ENCODE data around the gene CCN5. TPM values are rescaled to one million over a fixed set of nuclear protein-coding genes. Genes with fewer than 3 reads are reported as not detected.

Gene CCN5
- total and polyA plus RNA-seq, 2 of the 8 experiments (the other 6 are each of a cell fraction or from before 2014, with no cell fraction given) = not detected

DNA sequence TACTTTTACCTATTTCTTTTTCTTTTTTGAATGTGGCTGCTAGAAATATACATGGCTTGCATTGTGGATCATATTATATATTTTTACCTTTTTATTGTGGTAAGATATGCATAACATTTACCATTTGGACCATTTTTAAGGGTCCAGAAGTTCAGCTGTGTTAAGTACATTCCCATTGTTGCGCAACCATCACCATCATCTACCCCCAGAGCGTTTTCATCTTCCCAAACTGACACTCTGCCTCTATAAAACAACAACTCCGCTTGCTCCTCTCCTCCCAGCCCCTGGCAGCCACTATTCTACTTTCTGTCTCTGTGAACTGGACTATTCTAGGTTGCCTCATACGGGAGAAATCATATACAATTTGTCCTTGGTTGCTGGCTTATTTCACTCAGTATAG is 28.2 kb upstream of the CCN5 start:
- no peak overlapping the region for H3K9ac ChIP-seq (replicated peaks in 1 of 4; ENCODE audit: extremely low read depth in 1 of 4, low read depth in 3 of 4, low read length in 3 of 4)
- H3K4ac ChIP-seq (replicated peaks; ENCODE audit: insufficient read length, low read depth, low read length) = no peak overlapping the region
- no peak overlapping the region for H2BK120ac ChIP-seq (replicated peaks; ENCODE audit: low read depth, low read length)
- H3K79me2 ChIP-seq (ENCODE audit: control insufficient read depth in 1 of 2, insufficient read depth in 2 of 2, low read length in 2 of 2) = no peaks in the 10 kb centered on the region
- H2AFZ ChIP-seq (ENCODE audit: low read length) = no peak overlapping the region
- H4K20me1 ChIP-seq (replicated peaks in 1 of 2; ENCODE audit: control insufficient read depth in 1 of 2, insufficient read depth in 2 of 2, low read length in 2 of 2) = no peaks in the 10 kb centered on the region
- H3K9me3 ChIP-seq (ENCODE audit: insufficient read depth in 2 of 2, low read depth in 1 of 2, low read length in 1 of 2) = peaks cover 0 to 3% of the 10 kb centered on the region in 2 experiments; a peak in 1 of 4 replicates
- H3K79me1 ChIP-seq (ENCODE audit: low read depth, low read length) = no peaks in the 10 kb centered on the region
- POLR2A ChIA-PET (ENCODE audit: partially characterized antibody) = no interaction called here
- no peaks in the 10 kb centered on the region for H3K36me3 ChIP-seq (ENCODE audit: control insufficient read depth in 2 of 4, insufficient read depth in 4 of 4, low read length in 3 of 4)
- H3K27me3 ChIP-seq (replicated peaks in 1 of 4; ENCODE audit: control insufficient read depth in 3 of 4, extremely low read depth in 1 of 4, insufficient read depth in 3 of 4, low read length in 3 of 4) = peaks cover 0 to 2% (median 0%) of the 10 kb centered on the region in 4 experiments; a peak in 2 of 7 replicates
- no peak for FAIRE-seq
- H3K56ac ChIP-seq (replicated peaks; ENCODE audit: insufficient read length, low read depth, low read length) = no peak overlapping the region
- H3K4me1 ChIP-seq (replicated peaks in 1 of 4; ENCODE audit: control insufficient read depth in 3 of 4, insufficient read depth in 4 of 4, low read length in 3 of 4) = peaks cover 0 to 2% (median 0%) of the 10 kb centered on the region in 4 experiments; a peak in 1 of 7 replicates
- H3K4me3 ChIP-seq (ENCODE audit: extremely low read depth in 1 of 4, insufficient read depth in 2 of 4, low read depth in 3 of 4, low read length in 4 of 4) = no peak overlapping the region
- H4K5ac ChIP-seq (ENCODE audit: insufficient read length, low read depth, low read length) = no peak overlapping the region
- 81% methylated on average over 4 of the region's 4 CpGs; no CpG with 5 or more reads in 1 of the 2 experiments for WGBS, 2 experiments (ENCODE audit: extremely low coverage in 1 of 2, insufficient coverage in 1 of 2, insufficient read length in 1 of 2, insufficient replicate concordance in 2 of 2, low coverage in 1 of 2, low lambda C conversion rate in 2 of 2, missing lambda C conversion rate in 1 of 2)
- no peaks in the 10 kb centered on the region for H3K23me2 ChIP-seq (ENCODE audit: low read depth, low read length)
- H4K8ac ChIP-seq (ENCODE audit: extremely low read depth, insufficient read depth, low read length) = no peak overlapping the region
- CTCF ChIA-PET (ENCODE audit: partially characterized antibody) = interaction anchor here (4.4 to 9.0 kb wide), 5 partner anchors 17 to 61 kb away, joined by 61 to 146 read pairs (median 72); partner anchors contain the start of genes CCN5 and KCNK15
- H2BK15ac ChIP-seq (ENCODE audit: low read length) = no peak overlapping the region
- H3K14ac ChIP-seq (ENCODE audit: insufficient read length) = no peak overlapping the region
- H3K18ac ChIP-seq (ENCODE audit: extremely low read depth, low read length) = no peak overlapping the region
- no peak overlapping the region for H3K27ac ChIP-seq (ENCODE audit: low read depth, low read length)
- H2BK20ac ChIP-seq (ENCODE audit: low read length) = no peak overlapping the region
- H2BK5ac ChIP-seq (ENCODE audit: low read depth, low read length) = no peak overlapping the region
- no peak overlapping the region for H2AK5ac ChIP-seq (ENCODE audit: low read depth, low read length)
- H4K91ac ChIP-seq (replicated peaks; ENCODE audit: insufficient read length, low read length) = no peak overlapping the region
- DNase-seq (ENCODE audit: low read depth in 1 of 2, low spot score in 2 of 2) = no peak
- TF ChIP-seq, protein P1, sequence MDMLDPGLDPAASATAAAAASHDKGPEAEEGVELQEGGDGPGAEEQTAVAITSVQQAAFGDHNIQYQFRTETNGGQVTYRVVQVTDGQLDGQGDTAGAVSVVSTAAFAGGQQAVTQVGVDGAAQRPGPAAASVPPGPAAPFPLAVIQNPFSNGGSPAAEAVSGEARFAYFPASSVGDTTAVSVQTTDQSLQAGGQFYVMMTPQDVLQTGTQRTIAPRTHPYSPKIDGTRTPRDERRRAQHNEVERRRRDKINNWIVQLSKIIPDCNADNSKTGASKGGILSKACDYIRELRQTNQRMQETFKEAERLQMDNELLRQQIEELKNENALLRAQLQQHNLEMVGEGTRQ (IDR thresholded peaks at IDR 0.05; ENCODE audit: low read length) = no peak
- peak; percentile 92 for TF ChIP-seq CEBPB (IDR thresholded peaks at IDR 0.05; ENCODE audit: low read depth, low read length)
- H3K4me2 ChIP-seq (ENCODE audit: insufficient read depth in 1 of 2, low read depth in 2 of 2, low read length in 2 of 2) = no peak overlapping the region
- H2BK12ac ChIP-seq (ENCODE audit: low read depth, low read length) = no peak overlapping the region
- H3K23ac ChIP-seq (ENCODE audit: insufficient read length) = no peak overlapping the region

All from H1 (cell line).